ENCODE results near the gene MYCBP2.

MYCBP2 gene

GRCh38 chr13:77172650-77173049, 154.2 kb downstream of the MYCBP2 start:
- DNase-seq = no peak
- TF ChIP-seq, protein P1, sequence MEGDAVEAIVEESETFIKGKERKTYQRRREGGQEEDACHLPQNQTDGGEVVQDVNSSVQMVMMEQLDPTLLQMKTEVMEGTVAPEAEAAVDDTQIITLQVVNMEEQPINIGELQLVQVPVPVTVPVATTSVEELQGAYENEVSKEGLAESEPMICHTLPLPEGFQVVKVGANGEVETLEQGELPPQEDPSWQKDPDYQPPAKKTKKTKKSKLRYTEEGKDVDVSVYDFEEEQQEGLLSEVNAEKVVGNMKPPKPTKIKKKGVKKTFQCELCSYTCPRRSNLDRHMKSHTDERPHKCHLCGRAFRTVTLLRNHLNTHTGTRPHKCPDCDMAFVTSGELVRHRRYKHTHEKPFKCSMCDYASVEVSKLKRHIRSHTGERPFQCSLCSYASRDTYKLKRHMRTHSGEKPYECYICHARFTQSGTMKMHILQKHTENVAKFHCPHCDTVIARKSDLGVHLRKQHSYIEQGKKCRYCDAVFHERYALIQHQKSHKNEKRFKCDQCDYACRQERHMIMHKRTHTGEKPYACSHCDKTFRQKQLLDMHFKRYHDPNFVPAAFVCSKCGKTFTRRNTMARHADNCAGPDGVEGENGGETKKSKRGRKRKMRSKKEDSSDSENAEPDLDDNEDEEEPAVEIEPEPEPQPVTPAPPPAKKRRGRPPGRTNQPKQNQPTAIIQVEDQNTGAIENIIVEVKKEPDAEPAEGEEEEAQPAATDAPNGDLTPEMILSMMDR (IDR thresholded peaks at IDR 0.05) = no peak
- Mint-ChIP-seq H3K36me3 (ENCODE audit: low read depth) (peaks cover 36% of the 10 kb centered on the region), H3K4me3 (no peak overlapping the region), H3K27me3 (ENCODE audit: low read depth, poor library complexity) (no peaks in the 10 kb centered on the region), H3K4me1 (no peaks in the 10 kb centered on the region), H3K9me3 (no peaks in the 10 kb centered on the region), H3K27ac (no peak overlapping the region)

DNA sequence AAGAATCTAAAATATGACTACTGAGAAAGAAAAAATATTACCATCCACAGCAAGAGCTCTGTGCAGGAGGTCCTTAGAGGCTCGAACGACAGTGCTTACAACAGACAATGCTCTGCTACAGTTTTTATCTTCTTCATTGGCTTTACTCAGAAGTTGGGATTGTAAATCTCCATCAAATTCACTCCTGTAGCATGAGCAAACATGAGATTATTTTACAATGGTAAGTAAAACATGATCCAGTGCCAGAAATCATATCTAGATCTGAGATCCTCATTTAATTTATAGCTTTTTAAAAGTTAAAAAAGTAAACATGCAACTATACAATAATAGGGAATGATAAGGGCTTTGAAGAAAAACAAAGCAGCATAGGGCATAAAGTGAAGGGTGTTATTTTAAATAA, 155.4 kb downstream of the MYCBP2 start:
- no peaks in the 10 kb centered on the region for H3K9me3 Mint-ChIP-seq
- H3K36me3 Mint-ChIP-seq (ENCODE audit: low read depth) = peaks cover 39% of the 10 kb centered on the region
- TF ChIP-seq, protein P1 (IDR thresholded peaks at IDR 0.05) = no peak
- no peak overlapping the region for H3K27ac Mint-ChIP-seq
- no peak overlapping the region for H3K4me3 Mint-ChIP-seq
- DNase-seq = no peak
- H3K4me1 Mint-ChIP-seq = no peaks in the 10 kb centered on the region
- no peaks in the 10 kb centered on the region for H3K27me3 Mint-ChIP-seq (ENCODE audit: low read depth, poor library complexity)

GRCh38 chr13:77168237-77168636, 158.7 kb downstream of the MYCBP2 start:
- DNase-seq = no peak
- TF ChIP-seq, protein P1 (IDR thresholded peaks at IDR 0.05) = no peak
- Mint-ChIP-seq H3K4me1 (no peaks in the 10 kb centered on the region), H3K9me3 (no peaks in the 10 kb centered on the region), H3K4me3 (no peak overlapping the region), H3K27ac (no peak overlapping the region), H3K36me3 (ENCODE audit: low read depth) (peaks cover 40% of the 10 kb centered on the region), H3K27me3 (ENCODE audit: low read depth, poor library complexity) (no peaks in the 10 kb centered on the region)

- no peaks in the 10 kb centered on the region for H3K4me1 Mint-ChIP-seq
- H3K27me3 Mint-ChIP-seq (ENCODE audit: low read depth, poor library complexity) = no peaks in the 10 kb centered on the region
- TF ChIP-seq, protein P1 (IDR thresholded peaks at IDR 0.05) = no peak
- peaks cover 26% of the 10 kb centered on the region for H3K36me3 Mint-ChIP-seq (ENCODE audit: low read depth)
- no peak overlapping the region for H3K27ac Mint-ChIP-seq
- no peak for DNase-seq
- H3K4me3 Mint-ChIP-seq = no peak overlapping the region
- no peaks in the 10 kb centered on the region for H3K9me3 Mint-ChIP-seq
Observed at GRCh38 chr13:77150651-77151050, 176.2 kb downstream of the MYCBP2 start.

DNA sequence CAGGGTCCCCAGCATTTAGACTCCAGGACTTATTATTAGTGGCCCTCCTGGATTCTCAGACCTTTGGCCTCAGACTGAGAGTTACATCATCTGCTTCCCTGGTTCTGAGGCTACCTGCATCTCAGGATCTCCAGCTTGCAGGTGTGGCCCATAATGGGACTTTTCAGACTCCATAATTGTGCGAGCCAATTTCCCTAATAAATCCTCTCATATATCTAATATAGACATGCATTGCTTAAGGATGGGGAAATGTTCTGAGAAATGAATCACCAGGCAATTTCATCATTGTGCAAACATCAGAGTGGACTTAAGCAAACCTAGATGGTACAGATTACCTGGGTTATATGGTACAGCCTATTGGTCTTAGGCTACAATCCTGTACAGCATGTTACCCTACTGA, 183.5 kb downstream of the MYCBP2 start:
- peaks cover 12% of the 10 kb centered on the region for H3K36me3 Mint-ChIP-seq (ENCODE audit: low read depth)
- no peaks in the 10 kb centered on the region for H3K27me3 Mint-ChIP-seq (ENCODE audit: low read depth, poor library complexity)
- DNase-seq = no peak
- no peaks in the 10 kb centered on the region for H3K9me3 Mint-ChIP-seq
- H3K4me1 Mint-ChIP-seq = no peaks in the 10 kb centered on the region
- TF ChIP-seq, protein P1 (IDR thresholded peaks at IDR 0.05) = no peak
- no peak overlapping the region for H3K4me3 Mint-ChIP-seq
- no peak overlapping the region for H3K27ac Mint-ChIP-seq

DNA sequence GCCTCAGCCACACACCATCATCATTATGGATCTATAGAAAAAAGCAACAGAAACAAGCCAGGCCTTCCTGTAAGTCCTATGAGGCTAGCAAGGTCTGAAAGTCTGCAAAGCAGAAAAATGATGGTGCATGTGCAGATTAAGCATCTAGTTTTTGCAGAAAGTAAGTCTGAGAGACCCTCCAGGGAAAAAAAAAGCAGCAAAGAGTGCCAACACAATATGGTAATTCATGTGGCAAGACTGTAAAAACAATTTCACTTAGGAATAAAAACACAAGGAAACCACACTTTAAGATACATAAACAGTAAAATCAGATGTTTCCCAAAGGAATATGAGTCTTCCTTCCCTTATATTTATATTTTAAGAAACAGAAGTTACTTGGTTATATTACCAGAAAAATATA, 187.6 kb downstream of the MYCBP2 start:
- TF ChIP-seq, protein P1 (IDR thresholded peaks at IDR 0.05) = no peak
- Mint-ChIP-seq H3K4me3 (no peak overlapping the region), H3K36me3 (ENCODE audit: low read depth) (peaks cover 37% of the 10 kb centered on the region), H3K27me3 (ENCODE audit: low read depth, poor library complexity) (no peaks in the 10 kb centered on the region), H3K9me3 (no peaks in the 10 kb centered on the region), H3K4me1 (peaks cover 5% of the 10 kb centered on the region), H3K27ac (peak overlapping the region; percentile 66)
- no peak for DNase-seq
